Stimulated activated CD4-positive, alpha-beta T cell treated with anti-CD3 and anti-CD28 coated beads, TNF-alpha, amount 100 ng/mL, for 4 hours (primary cell): ENCODE data around the gene RPL35A.
"Not testable (repeated sequence)": the region's sequence is repeated elsewhere in the genome, so short reads cannot be mapped to it uniquely, and the experiment has no call there.

Experiments
- DNase-seq, 3 experiments: peaks; one replicate each; pipeline ENCODE4 v3.0.0-alpha.2; 2020; ENCODE audit warnings: low read depth in 3 of 3

The RPL35A gene

DNA sequence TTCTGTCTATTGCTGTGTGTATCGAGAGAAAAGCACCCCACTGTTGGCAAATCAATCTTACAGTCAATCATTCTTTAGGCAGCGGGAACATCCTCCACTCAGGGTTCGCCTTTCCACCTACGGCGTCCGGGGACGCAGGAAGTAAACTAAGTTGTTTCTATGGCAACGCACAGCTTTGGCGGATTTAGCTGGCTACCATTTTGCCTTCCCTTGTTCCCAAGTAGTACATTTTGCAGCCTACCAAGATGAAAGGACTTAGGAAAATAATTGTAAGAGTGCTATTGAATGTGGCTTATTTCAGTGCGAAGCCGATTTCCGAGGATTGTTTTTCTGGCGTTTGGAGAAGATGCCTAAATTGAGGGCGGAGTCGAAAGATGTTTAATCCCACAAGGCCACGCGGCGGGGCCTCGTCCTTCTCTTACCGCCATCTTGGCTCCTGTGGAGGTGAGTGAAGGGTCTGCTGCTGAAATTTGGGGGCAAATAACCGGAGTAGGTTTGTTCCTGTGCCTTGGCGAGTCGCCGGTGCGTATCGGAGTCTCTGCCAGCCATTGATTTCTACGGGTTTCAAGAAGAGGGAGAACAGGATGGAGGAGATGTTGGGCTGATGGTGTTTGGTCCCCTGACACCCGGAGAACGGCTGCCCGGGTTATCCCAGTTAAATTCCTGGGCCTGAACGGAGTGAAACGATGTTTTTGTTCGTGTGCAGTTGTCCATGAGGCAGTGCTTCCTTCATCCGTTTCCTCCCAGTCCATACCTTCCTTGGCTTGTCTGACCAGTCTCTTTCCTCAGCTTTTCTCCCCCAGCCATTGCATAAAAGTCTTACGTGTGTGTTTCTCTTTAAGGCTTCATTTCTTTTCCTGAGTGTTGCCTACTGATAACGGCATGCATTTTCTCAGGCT is at the start of gene RPL35A:
Gene RPL35A, plus strand, starts transcription at position 413 of the 899 bp plus-strand sequence. CDS start 778 bp downstream, outside the sequence.
- DNase-seq, result peak; percentile 66 to 76 (median 66)

DNA sequence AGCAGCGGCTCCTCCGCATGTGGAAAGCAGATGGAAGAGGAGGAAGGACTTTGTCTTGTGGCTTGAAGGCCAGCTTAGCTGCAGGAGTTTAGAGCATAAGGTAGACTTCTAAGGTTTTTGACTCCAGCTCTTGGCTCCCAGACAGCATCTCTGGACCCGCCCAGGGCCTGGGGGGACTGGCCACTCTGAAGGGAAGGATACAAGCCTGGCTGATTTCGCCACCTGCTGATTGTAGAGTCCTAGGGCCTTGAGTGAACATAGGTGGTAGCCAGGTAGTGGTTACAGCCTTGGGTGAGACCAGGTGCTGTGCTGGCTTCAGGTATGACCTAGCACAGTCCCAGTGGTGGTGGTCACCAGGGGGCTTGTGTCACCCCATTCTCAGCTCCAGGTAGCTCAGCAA is 48.4 kb upstream of the RPL35A start:
- no peak for DNase-seq

DNA sequence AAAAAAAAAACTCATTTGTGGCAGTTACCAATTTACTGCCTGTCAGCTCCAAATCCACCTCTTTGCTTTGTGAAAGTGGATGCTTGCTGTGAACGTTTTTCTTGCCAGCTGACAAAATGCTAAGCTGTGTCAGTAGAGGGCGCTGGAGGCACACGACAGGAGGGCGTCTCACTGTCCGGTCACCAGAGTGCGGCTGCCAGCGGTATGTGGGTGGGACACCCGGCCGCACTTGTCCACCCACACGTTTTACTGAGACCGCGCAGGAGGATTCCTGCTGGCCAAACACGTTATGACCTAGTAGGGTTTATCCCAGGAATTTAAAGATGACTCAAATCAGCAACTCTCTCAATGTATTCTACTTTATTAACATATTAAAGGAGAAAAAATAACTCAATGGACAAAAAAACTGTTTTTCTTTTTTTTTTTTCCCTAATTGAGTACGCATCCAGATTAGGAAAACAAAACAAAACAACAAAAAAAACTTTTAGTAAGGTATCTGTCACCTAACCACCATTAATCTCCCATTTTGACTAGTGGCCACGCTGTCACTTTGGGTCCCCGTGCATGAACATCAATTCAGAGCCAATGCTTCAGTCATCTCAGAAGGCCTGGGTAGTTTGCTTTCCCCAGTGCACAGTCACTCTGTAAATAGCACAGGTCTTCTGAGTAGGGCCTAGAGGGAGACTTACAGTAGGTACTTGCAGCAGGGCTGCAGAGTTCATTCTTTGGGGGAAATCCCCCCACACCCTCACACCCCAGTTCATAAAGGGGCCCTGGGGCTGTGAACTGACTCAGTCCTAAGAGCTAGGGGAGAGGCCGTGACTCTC is 43.8 kb upstream of the RPL35A start:
- DNase-seq, result peak; percentile 42 to 59 (median 59)

DNA sequence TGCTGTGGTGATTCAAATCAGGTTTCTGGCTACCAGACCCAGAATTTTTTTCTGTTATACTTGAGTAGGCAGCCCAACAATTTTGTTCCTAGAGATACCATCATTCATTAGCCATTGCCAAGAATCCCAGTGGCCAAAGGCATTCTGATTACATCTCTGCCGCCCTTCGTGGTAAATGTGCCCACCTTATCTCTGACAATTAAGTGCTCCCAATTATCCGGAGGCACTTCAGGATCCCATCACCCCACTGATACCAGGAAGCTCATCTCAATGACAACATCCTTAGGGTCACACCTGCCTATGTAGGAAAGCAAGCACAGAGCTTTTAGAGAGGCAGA is 43.2 kb upstream of the RPL35A start:
- no peak for DNase-seq

DNA sequence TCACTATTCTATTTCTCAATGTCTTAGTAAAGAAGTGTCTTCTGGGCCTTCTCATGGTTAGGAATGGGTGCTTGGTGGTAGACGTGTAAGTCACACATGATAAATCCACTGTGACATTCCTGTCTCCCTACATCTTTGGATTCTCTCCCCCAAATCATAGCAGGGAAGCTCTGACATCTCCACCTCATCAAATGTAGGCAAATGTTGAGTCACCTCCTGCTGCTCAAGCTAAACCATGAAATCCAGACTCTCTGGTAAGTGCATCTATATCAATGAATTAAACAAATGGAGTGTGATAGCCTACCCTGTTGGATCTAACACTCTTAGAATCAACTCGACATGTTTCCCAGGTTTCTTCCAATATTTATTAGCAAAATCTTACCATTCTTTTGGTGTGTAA is 42.8 kb upstream of the RPL35A start:
- no peak for DNase-seq

DNA sequence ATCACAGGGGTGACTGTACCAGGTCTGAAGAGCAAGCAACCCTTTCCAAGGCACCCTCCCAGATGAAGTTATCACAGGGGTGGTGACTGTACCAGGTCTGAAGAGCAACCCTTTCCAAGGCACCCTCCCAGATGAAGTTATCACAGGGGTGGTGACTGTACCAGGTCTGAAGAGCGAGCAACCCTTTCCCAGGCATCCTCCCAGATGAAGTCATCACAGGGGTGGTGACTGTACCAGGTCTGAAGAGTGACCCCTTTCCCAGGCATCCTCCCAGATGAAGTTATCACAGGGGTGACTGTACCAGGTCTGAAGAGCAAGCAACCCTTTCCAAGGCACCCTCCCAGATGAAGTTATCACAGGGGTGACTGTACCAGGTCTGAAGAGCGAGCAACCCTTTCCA is 41.4 kb upstream of the RPL35A start:
- DNase-seq, result not testable (repeated sequence)

DNA sequence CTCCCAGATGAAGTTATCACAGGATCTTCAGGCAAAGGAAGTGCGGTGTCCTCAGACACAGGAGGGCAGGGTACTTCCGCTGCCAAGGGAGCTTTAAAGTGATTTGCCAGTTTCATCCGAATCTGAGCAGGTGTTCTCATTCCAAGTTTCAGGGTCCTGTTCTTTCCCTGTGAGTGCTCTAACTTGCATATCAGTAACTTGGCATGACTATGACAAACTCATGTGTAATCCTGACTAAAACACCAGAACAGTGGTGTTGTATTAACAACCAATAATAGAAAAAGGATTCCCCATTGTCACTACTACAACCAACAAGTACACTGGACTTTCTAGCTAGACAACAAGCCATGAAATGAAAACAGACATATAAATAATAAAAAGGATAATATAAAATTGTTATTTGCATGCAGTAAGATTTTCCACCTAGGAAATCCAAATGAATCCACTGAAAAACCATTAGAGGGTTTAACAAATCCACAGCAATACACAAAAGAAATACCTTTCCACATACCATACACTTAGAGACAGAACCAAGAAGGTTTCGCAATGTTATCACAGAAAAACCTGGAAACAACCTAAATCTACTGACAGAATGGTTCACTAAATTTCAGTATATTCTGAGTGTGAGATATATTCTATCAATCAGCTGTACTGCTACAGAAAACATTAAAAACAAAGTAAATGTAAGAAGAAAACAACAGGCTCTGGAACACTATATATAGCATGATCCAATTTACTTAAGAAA is 40.9 kb upstream of the RPL35A start:
- DNase-seq, result no peak

DNA sequence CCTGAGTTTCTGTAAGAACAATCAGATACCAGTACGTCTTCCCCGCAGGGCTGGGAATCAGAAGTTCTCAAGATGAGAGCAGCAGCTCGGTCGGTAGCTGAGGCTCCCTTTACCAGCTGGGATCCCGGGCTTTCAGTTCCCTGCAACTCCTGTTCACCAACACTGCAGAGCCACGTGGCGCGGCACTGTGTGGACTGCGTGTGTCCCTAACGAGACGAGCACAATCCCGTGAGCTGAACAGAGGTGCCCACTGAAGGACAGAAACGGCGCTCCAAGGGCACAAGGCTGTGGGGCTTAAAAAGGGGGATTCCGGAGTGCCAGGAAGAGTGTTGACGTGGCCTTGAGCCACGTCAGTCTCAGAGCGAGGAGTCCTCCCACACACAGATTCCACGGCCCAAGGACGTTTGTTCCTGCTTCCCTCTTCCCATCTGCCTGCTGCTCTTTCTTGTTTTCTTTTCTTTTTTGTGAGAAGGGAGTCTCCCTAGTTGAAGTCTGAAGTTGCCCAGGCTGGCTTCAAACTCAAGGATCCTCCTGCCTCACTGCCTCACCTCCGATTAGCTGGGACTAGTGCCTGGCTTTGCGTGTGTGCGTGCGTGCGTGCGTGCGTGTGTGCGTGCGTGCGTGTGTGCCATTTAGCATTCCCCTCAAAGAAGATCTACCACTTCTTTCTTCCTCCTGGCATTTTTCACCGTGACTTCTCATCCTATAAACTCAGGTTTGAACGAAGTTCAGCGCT is 37.1 kb upstream of the RPL35A start:
- DNase-seq, result no peak

DNA sequence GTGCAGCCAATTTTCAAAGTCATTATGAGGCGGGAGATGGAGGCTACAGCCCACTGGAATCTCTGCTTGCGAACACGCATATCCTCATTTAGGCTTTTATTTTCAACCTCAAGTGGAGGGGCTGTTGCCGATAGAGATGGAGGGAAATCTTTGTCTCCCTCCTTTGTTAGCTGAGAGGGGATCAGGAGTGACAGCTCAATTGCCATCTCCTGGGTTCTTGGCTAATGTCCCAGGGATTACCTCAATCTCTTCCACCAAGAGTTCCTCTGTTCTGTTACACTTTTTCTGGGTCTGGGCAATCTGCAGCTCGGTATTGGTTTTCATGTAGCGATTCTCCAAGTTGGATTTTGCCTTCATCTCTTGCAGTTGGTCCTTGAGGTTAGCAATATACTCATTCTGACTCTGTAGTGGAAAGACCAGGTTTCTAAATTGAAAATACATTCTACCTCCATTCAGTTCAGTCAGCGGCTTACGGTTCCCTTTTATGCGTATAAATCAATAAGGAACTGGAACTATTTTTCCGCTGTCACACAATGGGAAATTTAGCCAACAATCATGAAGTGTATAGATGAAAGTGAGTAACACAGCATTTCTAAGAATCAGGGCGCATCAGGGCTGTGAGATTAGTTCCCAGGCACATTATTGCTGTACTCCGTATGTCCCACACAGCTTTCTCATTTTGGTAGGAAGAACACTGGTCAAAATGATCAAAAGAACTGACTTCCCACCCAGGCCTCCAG is 36.2 kb upstream of the RPL35A start:
- no peak for DNase-seq

DNA sequence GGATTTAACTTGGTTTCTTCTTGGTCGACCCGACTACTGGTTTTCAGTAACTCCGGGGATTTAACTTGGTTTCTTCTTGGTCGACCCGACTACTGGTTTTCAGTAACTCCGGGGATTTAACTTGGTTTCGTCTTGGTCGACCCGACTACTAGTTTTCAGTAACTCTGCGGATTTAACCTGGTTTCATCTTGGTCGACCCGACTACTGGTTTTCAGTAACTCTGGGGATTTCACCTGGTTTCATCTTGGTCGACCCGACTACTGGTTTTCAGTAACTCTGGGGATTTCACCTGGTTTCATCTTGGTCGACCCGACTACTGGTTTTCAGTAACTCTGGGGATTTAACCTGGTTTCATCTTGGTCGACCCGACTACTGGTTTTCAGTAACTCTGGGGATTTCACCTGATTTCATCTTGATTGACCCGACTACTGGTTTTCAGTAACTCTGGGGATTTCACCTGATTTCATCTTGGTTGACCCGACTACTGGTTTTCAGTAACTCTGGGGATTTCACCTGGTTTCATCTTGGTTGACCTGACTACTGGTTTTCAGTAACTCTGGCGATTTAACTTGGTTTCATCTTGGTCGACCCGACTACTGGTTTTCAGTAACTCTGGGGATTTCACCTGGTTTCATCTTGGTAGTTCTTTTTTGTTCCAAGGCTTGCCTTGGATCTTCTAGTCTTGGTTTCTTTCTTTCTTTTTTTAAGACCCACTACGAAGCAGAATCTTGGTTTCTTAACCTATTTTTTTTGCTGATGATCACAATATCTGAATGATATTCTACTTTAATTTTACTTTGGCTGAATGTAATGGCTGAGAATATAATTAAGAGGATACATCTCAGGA is 28.3 kb upstream of the RPL35A start:
- not testable (repeated sequence) for DNase-seq

DNA sequence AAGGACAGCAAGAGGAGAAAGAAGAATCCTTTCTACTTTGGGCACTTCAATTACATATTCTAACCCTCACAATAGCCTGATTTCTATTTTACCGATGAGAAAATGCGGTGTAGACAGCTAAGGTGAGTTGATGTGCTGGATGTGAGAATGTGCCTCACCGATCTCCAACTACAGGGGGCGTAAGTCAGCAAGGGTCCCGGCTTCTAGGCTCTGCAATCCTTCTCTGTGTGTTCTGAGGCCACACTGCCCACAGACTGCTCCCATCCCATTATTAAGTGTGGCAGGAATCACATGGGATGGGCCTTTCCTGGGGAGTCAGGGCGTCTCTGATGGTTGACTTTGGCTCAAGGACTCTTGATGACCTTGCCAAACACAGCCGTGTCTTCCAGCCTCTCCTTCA is 23.6 kb upstream of the RPL35A start:
- no peak for DNase-seq

DNA sequence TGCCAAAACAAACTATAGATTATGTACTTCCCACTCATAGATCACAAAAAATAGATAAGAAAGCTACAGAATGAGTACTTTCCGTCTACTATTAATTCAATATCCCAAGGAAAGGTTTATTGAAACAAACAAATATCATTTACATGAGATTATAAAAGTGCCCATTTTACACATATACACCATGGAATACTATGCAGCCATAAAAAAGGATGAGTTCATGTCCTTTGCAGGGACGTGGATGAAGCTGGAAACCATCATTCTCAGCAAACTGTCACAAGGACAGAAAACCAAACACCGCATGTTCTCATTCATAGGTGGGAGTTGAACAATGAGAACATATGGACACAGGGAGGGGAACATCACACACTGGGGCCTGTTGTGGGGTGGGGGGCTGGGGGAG is 22.4 kb upstream of the RPL35A start:
- not testable (repeated sequence) for DNase-seq

DNA sequence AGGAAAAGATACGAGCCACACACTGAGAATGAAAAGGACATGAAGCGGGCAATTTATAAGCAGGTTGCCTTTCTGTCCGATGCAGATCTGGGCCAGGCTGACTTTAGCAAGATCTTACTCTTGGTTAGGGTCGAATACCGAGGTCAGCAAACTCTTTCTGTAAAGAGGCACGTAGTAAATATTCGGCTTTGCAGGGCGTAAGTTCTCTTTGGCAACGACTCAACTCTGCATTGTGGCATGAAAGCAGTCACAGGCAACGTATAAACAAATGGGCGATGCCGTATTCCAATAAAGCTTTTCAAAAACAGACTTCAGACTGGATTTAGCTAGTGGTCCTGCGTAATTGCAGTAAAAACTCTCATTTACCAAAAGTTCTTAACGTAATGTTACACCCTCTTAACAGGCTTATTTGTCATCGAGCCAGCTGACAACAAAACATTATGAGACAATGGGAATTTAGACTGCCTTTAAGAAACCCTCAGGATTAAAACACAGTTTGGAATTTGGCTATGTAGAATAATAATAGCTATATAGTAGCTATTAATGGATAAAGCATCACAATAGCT is 13.1 kb upstream of the RPL35A start:
- DNase-seq, result no peak

DNA sequence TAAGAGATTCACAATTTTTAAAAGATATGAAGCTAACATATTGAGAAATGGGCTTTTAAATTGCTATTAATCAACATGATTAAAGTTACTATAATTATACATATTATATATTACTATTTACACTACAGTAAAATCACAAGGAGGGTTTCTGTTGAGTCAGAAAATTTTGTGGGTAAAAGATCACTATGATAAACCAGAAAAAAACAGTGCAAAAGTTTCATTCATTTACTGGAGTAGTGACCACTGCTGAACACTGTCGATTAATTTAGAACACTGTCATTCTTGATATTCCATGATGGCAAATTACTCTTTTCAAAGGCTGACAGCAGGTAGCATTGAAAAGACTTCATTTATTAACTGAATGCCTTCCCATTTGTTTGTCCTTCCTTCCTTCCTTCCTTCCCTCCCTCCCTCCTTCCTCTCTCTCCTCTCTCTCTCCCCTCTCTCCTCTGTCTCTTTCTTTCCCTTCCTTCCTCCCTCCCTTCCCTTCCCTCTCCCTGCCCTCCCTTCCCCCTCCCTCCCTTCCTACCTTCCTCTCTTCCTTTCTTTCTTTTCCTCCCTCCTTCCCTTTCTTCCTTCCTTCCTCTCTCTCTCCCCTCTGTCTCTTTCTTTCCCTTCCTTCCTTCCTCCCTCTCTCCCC is 9.1 kb upstream of the RPL35A start:
- no peak for DNase-seq

DNA sequence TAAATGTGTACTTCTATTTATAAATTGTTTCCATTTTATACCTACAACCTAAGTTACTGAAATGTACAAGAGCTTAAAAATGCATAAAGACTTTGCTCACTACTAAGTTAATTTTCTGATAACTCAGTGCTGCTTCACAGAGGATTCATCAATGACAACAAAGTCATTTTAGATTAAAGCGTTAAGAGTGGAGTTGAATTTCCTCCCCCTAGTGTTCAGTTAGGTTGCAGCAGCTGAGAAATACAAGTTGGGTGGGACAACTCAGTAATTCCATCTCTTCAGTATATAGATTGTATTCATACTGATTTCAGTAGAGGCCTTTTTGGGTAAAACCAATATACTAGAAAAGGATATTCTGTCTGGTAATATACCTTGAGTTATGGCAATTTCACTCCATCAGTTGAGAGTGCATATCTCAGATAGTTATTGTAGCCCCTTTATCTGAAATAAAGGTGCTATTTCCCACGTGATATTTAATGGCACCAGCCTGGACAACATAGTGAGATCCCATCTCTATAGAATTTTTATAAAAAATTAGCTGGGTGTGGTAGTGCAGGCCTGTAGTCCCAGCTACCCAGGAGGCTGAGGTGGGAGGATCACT is 6.9 kb upstream of the RPL35A start:
- no peak for DNase-seq

DNA sequence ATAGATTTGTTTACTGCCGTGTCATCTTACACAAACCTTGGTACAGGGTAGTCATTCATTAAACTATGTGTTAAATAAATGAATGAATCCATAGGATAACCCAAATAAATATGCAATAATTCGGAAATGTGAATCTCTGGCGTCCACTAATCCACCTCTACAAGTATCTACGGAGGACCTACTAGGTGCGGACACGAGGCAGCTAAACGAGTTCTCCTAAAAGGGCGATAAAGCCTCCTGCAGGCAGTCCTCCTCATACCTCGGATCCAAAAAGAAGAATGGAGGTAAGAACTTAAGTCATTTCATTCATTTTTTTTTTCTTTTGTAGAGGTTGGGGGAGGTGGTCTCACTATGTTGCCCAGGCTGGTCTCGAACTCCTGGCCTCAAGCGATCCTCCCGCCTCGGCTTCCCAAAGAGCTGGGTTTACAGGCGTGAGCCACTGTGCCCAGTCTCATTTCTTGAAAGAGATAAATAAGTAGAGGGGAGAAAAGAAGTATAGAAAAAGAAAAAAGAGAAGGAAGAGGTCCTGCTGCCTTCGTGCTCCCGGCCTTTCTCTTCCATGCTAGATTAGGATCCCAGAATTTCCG is 706 bp upstream of the RPL35A start:
- no peak for DNase-seq

DNA sequence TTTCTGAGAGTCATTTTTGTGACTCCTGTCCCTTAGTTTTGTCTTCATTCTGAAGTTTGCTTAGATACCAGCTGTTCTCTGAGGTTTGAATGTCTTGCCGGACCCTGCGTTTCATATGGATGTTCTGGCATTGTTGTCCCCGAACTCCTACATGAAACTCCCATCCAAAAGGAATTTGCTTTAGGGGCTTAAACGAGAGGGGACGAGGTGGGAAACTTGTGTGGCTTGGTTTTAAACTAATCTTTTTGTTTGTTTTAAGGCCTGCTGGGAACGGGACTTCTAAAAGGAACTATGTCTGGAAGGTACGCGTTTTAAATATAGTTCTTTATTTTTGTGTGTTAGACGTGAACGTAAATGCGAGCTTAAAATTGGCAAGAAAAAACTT is 679 bp downstream of the RPL35A start:
- DNase-seq, result no peak

DNA sequence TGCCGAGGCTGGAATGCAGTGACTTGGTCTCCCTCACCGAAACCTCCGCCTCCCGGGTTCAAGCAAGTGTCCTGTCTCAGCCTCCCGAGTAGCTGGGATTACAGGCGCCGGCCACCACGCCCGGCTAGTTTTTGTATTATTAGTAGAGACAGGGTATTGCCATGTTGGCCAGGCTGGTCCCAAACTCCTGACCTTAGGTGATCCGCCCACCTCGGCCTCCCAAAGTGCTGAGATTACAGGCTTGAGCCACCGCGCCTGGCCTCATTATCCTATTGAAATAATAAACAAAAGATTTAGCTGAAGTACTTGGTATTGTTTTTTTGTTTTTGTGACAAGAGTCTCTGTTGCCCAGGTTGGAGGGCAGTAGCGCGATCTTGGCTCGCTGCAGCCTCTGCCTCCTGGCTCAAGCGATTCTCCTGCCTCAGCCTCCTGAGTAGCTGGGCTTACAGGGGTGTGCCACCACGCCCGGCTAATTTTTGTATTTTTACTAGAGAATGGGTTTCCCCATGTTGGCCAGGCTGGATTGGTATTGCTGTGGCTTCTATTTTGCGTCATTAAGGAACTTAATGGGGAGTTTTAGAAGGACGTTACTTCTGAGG is 1.5 kb downstream of the RPL35A start:
- DNase-seq, result no peak
